HFF-Myc (cell line): ENCODE results near the gene SLC25A10.
"Not testable (repeated sequence)": the region's sequence is repeated elsewhere in the genome, so short reads cannot be mapped to it uniquely, and the experiment has no call there.

Experiments used
- DNase-seq: peaks from one replicate; pipeline ENCODE4 v3.0.0-alpha.2; 2011; ENCODE audit warnings: low read depth; ENCODE audit errors: extremely low read depth
- H3K4me3 ChIP-seq: replicated peaks from 2 replicates; pipeline ENCODE4 v1.5.1; 2011; ENCODE audit warnings: low read depth, mild to moderate bottlenecking, control low read depth, low read length
- TF ChIP-seq, protein P1 (sequence below): IDR thresholded peaks from 2 replicates; pipeline ENCODE4 v1.5.1; 2012; ENCODE audit warnings: mild to moderate bottlenecking, low read depth, low read length, control low read depth; ENCODE audit errors: missing control alignments

The SLC25A10 gene

DNA sequence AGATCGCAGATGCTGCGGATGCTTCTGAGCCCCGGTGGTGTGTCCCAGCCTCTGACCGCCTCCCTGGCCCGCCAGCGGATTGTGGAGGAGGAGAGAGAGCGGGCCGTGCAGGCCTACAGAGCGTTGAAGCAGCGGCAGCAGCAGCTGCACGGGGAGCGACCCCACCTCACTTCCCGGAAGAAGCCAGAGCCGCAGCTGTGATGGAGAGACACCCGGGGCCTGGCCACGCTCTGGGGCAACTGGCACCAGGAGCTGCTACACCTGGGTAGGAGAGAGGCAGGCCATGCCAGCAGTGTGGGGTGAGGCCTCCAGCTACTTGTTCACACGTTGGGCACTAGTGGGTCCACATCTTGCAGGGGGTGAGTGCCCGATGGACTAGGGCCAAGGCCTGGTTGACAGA, 39.6 kb upstream of the SLC25A10 start:
- TF ChIP-seq, protein P1, sequence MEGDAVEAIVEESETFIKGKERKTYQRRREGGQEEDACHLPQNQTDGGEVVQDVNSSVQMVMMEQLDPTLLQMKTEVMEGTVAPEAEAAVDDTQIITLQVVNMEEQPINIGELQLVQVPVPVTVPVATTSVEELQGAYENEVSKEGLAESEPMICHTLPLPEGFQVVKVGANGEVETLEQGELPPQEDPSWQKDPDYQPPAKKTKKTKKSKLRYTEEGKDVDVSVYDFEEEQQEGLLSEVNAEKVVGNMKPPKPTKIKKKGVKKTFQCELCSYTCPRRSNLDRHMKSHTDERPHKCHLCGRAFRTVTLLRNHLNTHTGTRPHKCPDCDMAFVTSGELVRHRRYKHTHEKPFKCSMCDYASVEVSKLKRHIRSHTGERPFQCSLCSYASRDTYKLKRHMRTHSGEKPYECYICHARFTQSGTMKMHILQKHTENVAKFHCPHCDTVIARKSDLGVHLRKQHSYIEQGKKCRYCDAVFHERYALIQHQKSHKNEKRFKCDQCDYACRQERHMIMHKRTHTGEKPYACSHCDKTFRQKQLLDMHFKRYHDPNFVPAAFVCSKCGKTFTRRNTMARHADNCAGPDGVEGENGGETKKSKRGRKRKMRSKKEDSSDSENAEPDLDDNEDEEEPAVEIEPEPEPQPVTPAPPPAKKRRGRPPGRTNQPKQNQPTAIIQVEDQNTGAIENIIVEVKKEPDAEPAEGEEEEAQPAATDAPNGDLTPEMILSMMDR: no peak
- no peak for DNase-seq
- no peak overlapping the region for H3K4me3 ChIP-seq

DNA sequence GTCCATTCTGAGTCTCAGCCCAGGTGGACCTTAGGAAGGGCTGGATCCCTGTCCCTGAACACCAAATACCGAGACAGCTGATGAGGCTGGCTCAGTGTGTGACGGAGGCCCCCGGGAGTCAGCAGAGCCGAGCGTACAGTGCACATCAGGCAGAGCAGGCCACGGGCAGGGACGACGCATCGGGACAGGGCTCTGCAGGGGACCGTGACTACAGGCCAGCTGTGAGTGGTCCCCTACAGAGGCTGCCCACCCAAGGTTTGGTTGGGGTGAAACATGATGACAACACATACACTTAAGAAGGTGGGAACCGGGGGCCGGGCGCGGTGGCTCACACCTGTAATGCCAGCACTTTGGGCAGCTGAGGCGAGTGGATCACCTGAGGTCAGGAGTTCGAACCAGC, 39.1 kb upstream of the SLC25A10 start:
- no peak for DNase-seq
- TF ChIP-seq, protein P1: no peak
- H3K4me3 ChIP-seq: no peak overlapping the region

DNA sequence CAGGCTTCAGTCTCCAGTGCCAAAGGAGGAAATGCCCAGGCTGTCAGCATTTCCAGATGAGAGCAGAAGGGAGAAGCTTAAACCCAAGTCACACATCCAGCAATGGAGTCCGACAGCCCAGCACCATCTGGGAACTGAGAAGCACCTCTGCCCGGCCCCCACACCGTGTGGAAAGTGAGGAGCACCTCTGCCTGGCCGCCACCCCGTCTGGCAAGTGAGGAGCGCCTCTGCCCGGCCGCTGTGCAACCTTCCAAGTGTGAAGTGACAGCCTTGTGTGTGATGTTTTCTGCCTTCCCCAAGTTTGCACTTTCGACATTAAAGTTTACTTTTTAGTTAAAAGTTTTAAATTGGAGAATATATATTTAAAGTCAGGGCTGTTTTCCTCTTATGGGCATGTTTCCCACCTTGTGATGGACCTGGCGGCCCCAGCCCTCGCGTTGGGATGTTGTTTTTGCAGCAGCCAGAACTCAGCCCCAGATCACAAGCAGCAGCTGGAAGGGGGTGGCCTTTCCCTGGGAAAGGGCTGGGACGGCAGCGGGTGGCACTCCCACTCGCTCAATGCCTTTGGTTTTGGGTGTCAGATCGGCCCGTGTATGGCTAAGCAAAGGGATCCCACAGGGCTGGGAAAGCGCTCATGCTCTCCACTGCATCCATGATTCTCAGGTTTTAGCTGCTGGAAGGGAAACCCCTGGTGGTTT, 38.4 kb upstream of the SLC25A10 start:
- DNase-seq: no peak
- no peak overlapping the region for H3K4me3 ChIP-seq

DNA sequence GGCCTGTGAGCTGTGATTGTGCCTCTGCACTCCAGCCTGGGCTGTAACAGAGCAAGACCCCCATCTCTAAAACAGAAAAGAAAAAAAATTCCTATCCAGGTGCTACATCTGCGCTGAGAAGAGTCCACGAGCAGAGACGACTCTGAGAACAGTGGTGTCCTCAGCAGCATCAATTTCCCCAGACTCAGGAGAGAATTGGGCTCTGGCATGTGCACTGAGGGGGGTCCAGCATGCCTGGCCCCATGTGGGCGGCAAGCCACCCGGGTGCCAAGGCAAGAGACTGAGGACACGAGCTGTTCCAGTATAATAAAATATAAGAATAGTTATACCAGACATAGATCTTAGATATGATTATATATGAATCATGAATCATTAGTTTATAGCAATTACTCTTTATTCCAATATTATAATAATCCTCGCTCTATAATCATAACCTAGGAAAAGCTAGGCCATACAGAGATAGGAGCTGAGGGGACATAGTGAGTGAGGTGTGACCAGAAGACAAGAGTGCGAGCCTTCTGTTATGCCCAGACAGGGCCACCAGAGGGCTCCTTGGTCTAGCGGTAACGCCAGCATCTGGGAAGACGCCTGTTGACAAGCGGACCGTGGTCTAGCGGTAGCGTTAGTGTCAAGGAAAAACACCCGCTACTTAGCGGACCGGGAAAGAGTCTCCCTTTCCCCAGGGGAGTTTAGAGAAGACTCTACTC, 36.4 kb upstream of the SLC25A10 start:
- not testable (repeated sequence) for DNase-seq, H3K4me3 ChIP-seq
- TF ChIP-seq, protein P1: peak; percentile 31

More for the DNA sequence above, 38.4 kb upstream of the SLC25A10 start:
- TF ChIP-seq, protein P1: no peak

DNA sequence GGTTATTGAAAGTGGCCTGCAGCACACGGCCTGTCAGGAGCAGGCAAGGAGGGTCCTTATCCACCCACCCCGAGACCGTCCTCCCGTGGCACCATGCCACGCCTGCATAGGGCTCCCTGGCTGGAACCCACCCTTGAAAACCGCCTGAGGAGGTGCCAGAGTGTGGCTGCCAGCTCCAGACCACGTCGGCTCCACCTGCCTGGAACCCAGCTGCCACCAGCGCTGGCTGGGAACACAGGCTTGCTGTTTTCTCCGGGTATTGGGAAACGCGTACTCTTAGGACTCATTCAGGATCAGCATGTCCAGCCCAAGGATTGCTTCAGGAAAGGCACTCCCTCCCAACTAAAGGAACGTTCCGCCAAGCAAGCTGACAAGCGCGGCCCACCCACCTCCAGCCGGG, 35.2 kb upstream of the SLC25A10 start:
- H3K4me3 ChIP-seq: no peak overlapping the region

DNA sequence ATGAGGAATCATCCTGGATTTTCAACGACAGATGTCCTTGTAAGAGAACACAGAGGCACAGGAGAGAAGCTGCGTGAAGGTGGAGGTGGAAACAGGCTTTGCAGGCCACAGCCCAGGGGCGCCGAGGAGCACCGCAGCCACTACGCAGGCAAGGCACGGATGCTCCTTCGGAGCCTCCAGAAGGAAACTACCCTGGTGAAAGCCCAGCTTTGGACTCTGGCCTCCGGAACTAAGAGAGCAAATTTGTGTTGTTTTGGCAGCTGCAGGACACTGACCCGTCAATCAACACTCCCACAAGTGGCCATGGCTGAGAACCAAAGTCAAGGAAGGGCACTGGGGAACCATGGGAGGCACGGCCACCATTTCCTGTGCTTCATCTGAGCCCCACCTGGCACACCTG, 31.9 kb upstream of the SLC25A10 start:
- TF ChIP-seq, protein P1: no peak
- no peak overlapping the region for H3K4me3 ChIP-seq
- DNase-seq: no peak

More for the DNA sequence above, 35.2 kb upstream of the SLC25A10 start:
- TF ChIP-seq, protein P1: no peak
- DNase-seq: no peak
